CD4-positive, alpha-beta memory T cell (primary cell): ENCODE results near the gene HCN1. TPM values are rescaled to one million over a fixed set of nuclear protein-coding genes. Genes with fewer than 3 reads are reported as not detected.

Source experiments
- CTCF ChIA-PET: fragments of 350-600 bp; sonication (Branson Sonifier 250); formaldehyde crosslinking; loops from one replicate; lab custom pipeline; 2021; ENCODE audit warnings: inconsistent platforms; ENCODE audit not compliant: partially characterized antibody; lab: Charles Lee
- POLR2A ChIA-PET: fragments of 350-600 bp; sonication (Branson Sonifier 250); formaldehyde crosslinking; loops from one replicate; lab custom pipeline; 2021; ENCODE audit not compliant: partially characterized antibody; lab: Charles Lee
- DNase-seq, 5 donors: peaks; one replicate each; pipeline versions ENCODE4 v3.0.0 to v3.0.0-alpha.2; 2020 to 2022; ENCODE audit warnings: mixed read lengths in 1 of 5
- H3K27ac ChIP-seq: one replicate; pipeline ENCODE4 v1.7.0; 2013; ENCODE audit warnings: low read depth, low read length
- H3K27me3 ChIP-seq: 2 replicates; pipeline ENCODE4 v1.7.0; 2013; ENCODE audit warnings: mild to moderate bottlenecking, low read length, moderate library complexity; ENCODE audit not compliant: insufficient read depth
- H3K36me3 ChIP-seq: 2 replicates; pipeline ENCODE4 v1.7.0; 2013; ENCODE audit warnings: mild to moderate bottlenecking, low read length, moderate library complexity; ENCODE audit not compliant: insufficient read depth
- H3K4me1 ChIP-seq: 2 replicates; pipeline ENCODE4 v1.7.0; 2013; ENCODE audit warnings: mild to moderate bottlenecking, low read length, moderate library complexity; ENCODE audit not compliant: insufficient read depth
- H3K4me3 ChIP-seq, 2 donors: one replicate each; pipeline ENCODE4 v1.7.0; 2013; ENCODE audit warnings: low read length in 2 of 2, mild to moderate bottlenecking in 1 of 2
- H3K9me3 ChIP-seq, 2 donors: one replicate each; pipeline ENCODE4 v1.7.0; 2013; ENCODE audit warnings: low read length in 2 of 2, control low read depth in 1 of 2; ENCODE audit not compliant: control insufficient read depth in 1 of 2
- H3K27ac Mint-ChIP-seq, 7 donors: one replicate each; pipeline ENCODE4 v1.8.0; 2020 to 2021; ENCODE audit warnings: mixed read lengths in 7 of 7, mild to moderate bottlenecking in 6 of 7, inconsistent platforms in 3 of 7, moderate library complexity in 3 of 7
- H3K27me3 Mint-ChIP-seq, 2 donors: one replicate each; pipeline ENCODE4 v1.8.0; 2020 to 2021; ENCODE audit warnings: mixed read lengths in 2 of 2
- H3K36me3 Mint-ChIP-seq, 2 donors: one replicate each; pipeline ENCODE4 v1.8.0; 2020 to 2021; ENCODE audit warnings: mixed read lengths in 2 of 2, inconsistent platforms in 1 of 2, mild to moderate bottlenecking in 1 of 2
- H3K4me1 Mint-ChIP-seq, 4 donors: one replicate each; pipeline ENCODE4 v1.8.0; 2020 to 2021; ENCODE audit warnings: mixed read lengths in 4 of 4, mild to moderate bottlenecking in 1 of 4
- H3K4me3 Mint-ChIP-seq, 8 donors: one replicate each; pipeline ENCODE4 v1.8.0; 2020 to 2021; ENCODE audit warnings: mixed read lengths in 8 of 8, mild to moderate bottlenecking in 7 of 8, moderate library complexity in 6 of 8, inconsistent platforms in 3 of 8
- H3K9me3 Mint-ChIP-seq, 8 donors: one replicate each; pipeline ENCODE4 v1.8.0; 2020 to 2021; ENCODE audit warnings: mixed read lengths in 8 of 8, mild to moderate bottlenecking in 5 of 8, inconsistent platforms in 3 of 8, moderate library complexity in 1 of 8
- intact Hi-C: fragments of 100-400 bp; cut with micrococcal nuclease; formaldehyde crosslinking; loops from one replicate; pipeline ENCODE4 v1.15.1; 2023
- polyA plus RNA-seq, 2 donors: library from polyadenylated mRNA; unstranded; fragments of 300-500 nt; fragmentation: Illumina TruSeq; gene quantifications; one replicate each; pipeline ENCODE4 v1.2.3, GENCODE V29; 2021
- total RNA-seq, 2 experiments: library from RNA; stranded (reverse); gene quantifications; one replicate each; pipeline ENCODE4 v1.2.3, GENCODE V29; 2021

HCN1 gene
- total and polyA plus RNA-seq, 4 experiments from 2014 or later: not detected

- Histone ChIP-seq H3K36me3 (no peaks in the 10 kb centered on the region), H3K27me3 (no peaks in the 10 kb centered on the region), H3K4me3 (no peak overlapping the region), H3K27ac (no peak overlapping the region), H3K4me1 (no peaks in the 10 kb centered on the region), H3K9me3 (no peaks in the 10 kb centered on the region)
- Mint-ChIP-seq H3K36me3 (no peaks in the 10 kb centered on the region), H3K4me3 (no peak overlapping the region), H3K27ac (no peak overlapping the region), H3K9me3 (peaks cover 0 to 12% (median 3%) of the 10 kb centered on the region in 8 donors), H3K4me1 (no peaks in the 10 kb centered on the region), H3K27me3 (no peaks in the 10 kb centered on the region)
- CTCF ChIA-PET: no interaction called here
- intact Hi-C loops: no loop called here
- DNase-seq: no peak
- POLR2A ChIA-PET: no interaction called here
These were observed 424.6 kb downstream of the HCN1 start for GRCh38 chr5:45271626-45272025.

GRCh38 chr5:45264447-45264846 lies 431.7 kb downstream of the HCN1 start:
- H3K9me3 ChIP-seq: no peaks in the 10 kb centered on the region
- no peaks in the 10 kb centered on the region for H3K27me3 ChIP-seq
- no peaks in the 10 kb centered on the region for H3K4me1 ChIP-seq
- Mint-ChIP-seq H3K9me3 (peaks cover 0 to 13% (median 10%) of the 10 kb centered on the region in 8 donors), H3K4me1 (no peaks in the 10 kb centered on the region), H3K27me3 (no peaks in the 10 kb centered on the region), H3K27ac (no peak overlapping the region), H3K4me3 (no peak overlapping the region), H3K36me3 (no peaks in the 10 kb centered on the region)
- ChIA-PET CTCF (no interaction called here), POLR2A (no interaction called here)
- no peaks in the 10 kb centered on the region for H3K36me3 ChIP-seq
- H3K4me3 ChIP-seq: no peak overlapping the region
- DNase-seq: no peak
- intact Hi-C loops: no loop called here
- no peak overlapping the region for H3K27ac ChIP-seq

- DNase-seq: peak in 1 of 5 donors; percentile 41
- Histone ChIP-seq H3K36me3 (no peaks in the 10 kb centered on the region), H3K27me3 (no peaks in the 10 kb centered on the region), H3K4me1 (no peaks in the 10 kb centered on the region), H3K9me3 (no peaks in the 10 kb centered on the region), H3K27ac (no peak overlapping the region), H3K4me3 (no peak overlapping the region)
- Mint-ChIP-seq H3K36me3 (no peaks in the 10 kb centered on the region), H3K4me3 (no peak overlapping the region), H3K27me3 (no peaks in the 10 kb centered on the region), H3K4me1 (no peaks in the 10 kb centered on the region), H3K9me3 (peaks cover 1 to 17% (median 9%) of the 10 kb centered on the region in 8 donors), H3K27ac (no peak overlapping the region)
- intact Hi-C loops: no loop called here
- ChIA-PET CTCF (no interaction called here), POLR2A (no interaction called here)
These were observed 434.1 kb downstream of the HCN1 start for GRCh38 chr5:45262061-45262590.

GRCh38 chr5:45261125-45261524 lies 435.1 kb downstream of the HCN1 start:
- intact Hi-C loops: no loop called here
- H3K36me3 Mint-ChIP-seq: no peaks in the 10 kb centered on the region
- Histone ChIP-seq H3K36me3 (no peaks in the 10 kb centered on the region), H3K4me1 (no peaks in the 10 kb centered on the region), H3K4me3 (no peak overlapping the region), H3K9me3 (no peaks in the 10 kb centered on the region), H3K27ac (no peak overlapping the region), H3K27me3 (no peaks in the 10 kb centered on the region)
- no peaks in the 10 kb centered on the region for H3K4me1 Mint-ChIP-seq
- H3K27me3 Mint-ChIP-seq: no peaks in the 10 kb centered on the region
- ChIA-PET POLR2A (no interaction called here), CTCF (no interaction called here)
- no peak overlapping the region for H3K4me3 Mint-ChIP-seq
- no peak for DNase-seq
- peaks cover 2 to 21% (median 8%) of the 10 kb centered on the region in 8 donors for H3K9me3 Mint-ChIP-seq
- no peak overlapping the region for H3K27ac Mint-ChIP-seq

- no peaks in the 10 kb centered on the region for H3K4me1 ChIP-seq
- H3K27ac ChIP-seq: no peak overlapping the region
- CTCF ChIA-PET: no interaction called here
- Mint-ChIP-seq H3K27me3 (no peaks in the 10 kb centered on the region), H3K27ac (no peak overlapping the region), H3K36me3 (no peaks in the 10 kb centered on the region), H3K4me1 (no peaks in the 10 kb centered on the region), H3K4me3 (no peak overlapping the region), H3K9me3 (peaks cover 0 to 19% (median 8%) of the 10 kb centered on the region in 8 donors)
- H3K9me3 ChIP-seq: no peaks in the 10 kb centered on the region
- POLR2A ChIA-PET: no interaction called here
- H3K4me3 ChIP-seq: no peak overlapping the region
- H3K36me3 ChIP-seq: no peaks in the 10 kb centered on the region
- DNase-seq: no peak
- no peaks in the 10 kb centered on the region for H3K27me3 ChIP-seq
- intact Hi-C loops: no loop called here
These were observed 435.9 kb downstream of the HCN1 start for GRCh38 chr5:45260292-45260691.

GRCh38 chr5:45252978-45253377 lies 443.2 kb downstream of the HCN1 start:
- CTCF ChIA-PET: no interaction called here
- no peaks in the 10 kb centered on the region for H3K4me1 Mint-ChIP-seq
- intact Hi-C loops: no loop called here

GRCh38 chr5:45252541-45252940 lies 443.6 kb downstream of the HCN1 start:
- intact Hi-C loops: no loop called here
- no peaks in the 10 kb centered on the region for H3K27me3 ChIP-seq
- DNase-seq: no peak
- no peaks in the 10 kb centered on the region for H3K4me1 ChIP-seq
- H3K4me3 Mint-ChIP-seq: no peak overlapping the region
- ChIA-PET POLR2A (no interaction called here), CTCF (no interaction called here)
- peaks cover 7 to 35% (median 9%) of the 10 kb centered on the region in 8 donors for H3K9me3 Mint-ChIP-seq
- H3K36me3 ChIP-seq: no peaks in the 10 kb centered on the region
- H3K27ac Mint-ChIP-seq: no peak overlapping the region
- no peak overlapping the region for H3K27ac ChIP-seq
- H3K4me3 ChIP-seq: no peak overlapping the region
- no peaks in the 10 kb centered on the region for H3K27me3 Mint-ChIP-seq
- H3K9me3 ChIP-seq: no peaks in the 10 kb centered on the region
- no peaks in the 10 kb centered on the region for H3K4me1 Mint-ChIP-seq
- peaks cover 0 to 4% of the 10 kb centered on the region in 2 donors for H3K36me3 Mint-ChIP-seq

More at GRCh38 chr5:45252978-45253377, 443.2 kb downstream of the HCN1 start:
- H3K36me3 ChIP-seq: no peaks in the 10 kb centered on the region
- no peaks in the 10 kb centered on the region for H3K27me3 ChIP-seq
- H3K9me3 ChIP-seq: no peaks in the 10 kb centered on the region
- Mint-ChIP-seq H3K9me3 (peaks cover 5 to 31% (median 9%) of the 10 kb centered on the region in 8 donors), H3K27me3 (no peaks in the 10 kb centered on the region), H3K36me3 (peaks cover 0 to 1% of the 10 kb centered on the region in 2 donors), H3K4me3 (no peak overlapping the region), H3K27ac (no peak overlapping the region)
- H3K4me1 ChIP-seq: no peaks in the 10 kb centered on the region
- POLR2A ChIA-PET: no interaction called here
- no peak overlapping the region for H3K4me3 ChIP-seq
- no peak overlapping the region for H3K27ac ChIP-seq
- DNase-seq: no peak
